ENCODE results near the gene PSEN2.
"Not testable (repeated sequence)": the region's sequence is repeated elsewhere in the genome, so short reads cannot be mapped to it uniquely, and the experiment has no call there.

The PSEN2 gene

GRCh38 chr1:226870401-226871279 lies at the start of gene PSEN2:
PSEN2 (plus strand) TSS chr1:226870616; CDS start chr1:226881908, 11,292 bp downstream.
- DNase-seq, result peak; percentile 72

GRCh38 chr1:226820941-226821718 lies 49.3 kb upstream of the PSEN2 start:
- peak; percentile 63 for DNase-seq

- no peak for DNase-seq
Measured at GRCh38 chr1:226821719-226822085, 48.7 kb upstream of the PSEN2 start.

GRCh38 chr1:226823643-226824042 lies 46.8 kb upstream of the PSEN2 start:
- DNase-seq, result no peak

- DNase-seq, result no peak
Measured at GRCh38 chr1:226825037-226825745, 45.2 kb upstream of the PSEN2 start.

- DNase-seq, result no peak
Measured at GRCh38 chr1:226825746-226826100, 44.7 kb upstream of the PSEN2 start.

- no peak for DNase-seq
Measured at GRCh38 chr1:226826479-226827261, 43.7 kb upstream of the PSEN2 start.

- DNase-seq, result no peak
Measured at GRCh38 chr1:226827458-226827857, 43.0 kb upstream of the PSEN2 start.

GRCh38 chr1:226827968-226828513 lies 42.4 kb upstream of the PSEN2 start:
- DNase-seq, result peak; percentile 90

- DNase-seq, result no peak
Measured at GRCh38 chr1:226829105-226829504, 41.3 kb upstream of the PSEN2 start.

- no peak for DNase-seq
Measured at GRCh38 chr1:226831953-226832352, 38.5 kb upstream of the PSEN2 start.

- DNase-seq, result no peak
Measured at GRCh38 chr1:226832613-226833012, 37.8 kb upstream of the PSEN2 start.

GRCh38 chr1:226834179-226834578 lies 36.2 kb upstream of the PSEN2 start:
- DNase-seq, result not testable (repeated sequence)

GRCh38 chr1:226835396-226835795 lies 35.0 kb upstream of the PSEN2 start:
- not testable (repeated sequence) for DNase-seq

GRCh38 chr1:226837966-226838365 lies 32.5 kb upstream of the PSEN2 start:
- DNase-seq, result not testable (repeated sequence)

- DNase-seq, result no peak
Measured at GRCh38 chr1:226838456-226838855, 32.0 kb upstream of the PSEN2 start.

- no peak for DNase-seq
Measured at GRCh38 chr1:226845624-226846023, 24.8 kb upstream of the PSEN2 start.

GRCh38 chr1:226846786-226847185 lies 23.6 kb upstream of the PSEN2 start:
- DNase-seq, result no peak

GRCh38 chr1:226854548-226854947 lies 15.9 kb upstream of the PSEN2 start:
- not testable (repeated sequence) for DNase-seq

GRCh38 chr1:226862890-226863289 lies 7.5 kb upstream of the PSEN2 start:
- no peak for DNase-seq

GRCh38 chr1:226863446-226863845 lies 7.0 kb upstream of the PSEN2 start:
- no peak for DNase-seq

GRCh38 chr1:226864311-226864710 lies 6.1 kb upstream of the PSEN2 start:
- no peak for DNase-seq

Data from 8988T (cell line).